ENCODE results near the gene ATP6V1F.

ATP6V1F gene

DNA sequence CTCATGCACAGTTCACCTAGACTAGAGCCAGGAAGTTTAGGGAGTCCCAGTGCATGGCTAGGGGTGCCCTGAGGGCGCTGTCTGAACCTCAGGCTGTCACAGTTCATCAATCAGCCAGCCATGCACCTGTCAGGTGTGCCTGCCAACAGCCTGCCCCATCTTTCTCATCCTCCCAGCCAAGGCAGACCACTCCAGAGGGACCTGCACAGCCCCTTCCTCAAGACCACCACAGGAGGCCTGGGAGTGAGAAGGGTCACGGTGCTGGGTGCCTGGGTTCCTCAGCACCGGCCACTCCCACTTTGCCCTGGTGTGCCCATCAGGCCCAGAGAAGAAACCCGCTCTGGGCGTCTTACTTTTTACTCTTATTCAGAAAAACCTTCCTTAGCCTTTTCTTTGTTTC lies 8.4 kb downstream of the ATP6V1F start:
- H3K27me3 ChIP-seq (ENCODE audit: insufficient read depth, poor library complexity, severe bottlenecking), result no peaks in the 10 kb centered on the region
- H3K9me3 ChIP-seq (ENCODE audit: severe bottlenecking), result no peaks in the 10 kb centered on the region
- no peak for ATAC-seq (ENCODE audit: low read depth)
- H3K4me3 ChIP-seq (ENCODE audit: severe bottlenecking), result no peak overlapping the region
- no peak for TF ChIP-seq CTCF (IDR thresholded peaks at IDR 0.05; ENCODE audit: poor library complexity, severe bottlenecking)
- H3K27ac ChIP-seq (ENCODE audit: poor library complexity, severe bottlenecking), result no peak overlapping the region
- DNase-seq (ENCODE audit: low spot score), result no peak
- no peaks in the 10 kb centered on the region for H3K36me3 ChIP-seq (ENCODE audit: low read depth)
- peaks cover 42% of the 10 kb centered on the region for H3K4me1 ChIP-seq (ENCODE audit: insufficient read depth, poor library complexity, severe bottlenecking)

DNA sequence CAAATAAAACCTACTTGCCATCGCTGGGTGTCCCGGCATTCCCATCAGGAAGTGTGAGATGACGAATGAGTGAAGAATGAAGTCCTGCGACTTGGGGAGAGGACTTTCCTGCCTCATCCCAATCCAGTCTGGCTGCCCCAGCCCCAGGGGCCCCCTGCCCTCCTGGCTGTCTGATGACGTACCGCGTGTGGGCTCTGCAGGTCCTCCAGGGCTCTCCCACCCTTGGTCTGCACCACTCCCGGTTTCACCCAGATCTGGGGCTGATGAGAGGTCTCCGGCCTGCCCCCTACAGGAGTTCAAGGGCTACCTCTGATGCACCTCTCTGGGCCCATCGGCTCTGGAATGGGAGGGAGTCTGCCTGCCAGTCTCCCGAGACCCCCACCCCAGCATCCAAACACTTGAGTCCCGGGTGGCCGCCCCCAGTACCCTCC lies 9.8 kb downstream of the ATP6V1F start:
- DNase-seq (ENCODE audit: low spot score) (peak; percentile 64), ATAC-seq (ENCODE audit: low read depth) (peak; percentile 28)
- H3K4me3 ChIP-seq (ENCODE audit: severe bottlenecking), result no peak overlapping the region
- no peaks in the 10 kb centered on the region for H3K9me3 ChIP-seq (ENCODE audit: severe bottlenecking)
- H3K36me3 ChIP-seq (ENCODE audit: low read depth), result no peaks in the 10 kb centered on the region
- no peak for TF ChIP-seq CTCF (IDR thresholded peaks at IDR 0.05; ENCODE audit: poor library complexity, severe bottlenecking)
- H3K4me1 ChIP-seq (ENCODE audit: insufficient read depth, poor library complexity, severe bottlenecking), result peaks cover 37% of the 10 kb centered on the region
- H3K27me3 ChIP-seq (ENCODE audit: insufficient read depth, poor library complexity, severe bottlenecking), result no peaks in the 10 kb centered on the region
- peak overlapping the region; percentile 23 for H3K27ac ChIP-seq (ENCODE audit: poor library complexity, severe bottlenecking)

GRCh38 chr7:128873234-128873633 lies 10.6 kb downstream of the ATP6V1F start:
- Histone ChIP-seq H3K9me3 (ENCODE audit: severe bottlenecking) (no peaks in the 10 kb centered on the region), H3K36me3 (ENCODE audit: low read depth) (no peaks in the 10 kb centered on the region), H3K4me1 (ENCODE audit: insufficient read depth, poor library complexity, severe bottlenecking) (peaks cover 29% of the 10 kb centered on the region), H3K4me3 (ENCODE audit: severe bottlenecking) (no peak overlapping the region), H3K27me3 (ENCODE audit: insufficient read depth, poor library complexity, severe bottlenecking) (no peaks in the 10 kb centered on the region), H3K27ac (ENCODE audit: poor library complexity, severe bottlenecking) (no peak overlapping the region)
- no peak for TF ChIP-seq CTCF (IDR thresholded peaks at IDR 0.05; ENCODE audit: poor library complexity, severe bottlenecking)
- no peak for ATAC-seq (ENCODE audit: low read depth)
- no peak for DNase-seq (ENCODE audit: low spot score)

DNA sequence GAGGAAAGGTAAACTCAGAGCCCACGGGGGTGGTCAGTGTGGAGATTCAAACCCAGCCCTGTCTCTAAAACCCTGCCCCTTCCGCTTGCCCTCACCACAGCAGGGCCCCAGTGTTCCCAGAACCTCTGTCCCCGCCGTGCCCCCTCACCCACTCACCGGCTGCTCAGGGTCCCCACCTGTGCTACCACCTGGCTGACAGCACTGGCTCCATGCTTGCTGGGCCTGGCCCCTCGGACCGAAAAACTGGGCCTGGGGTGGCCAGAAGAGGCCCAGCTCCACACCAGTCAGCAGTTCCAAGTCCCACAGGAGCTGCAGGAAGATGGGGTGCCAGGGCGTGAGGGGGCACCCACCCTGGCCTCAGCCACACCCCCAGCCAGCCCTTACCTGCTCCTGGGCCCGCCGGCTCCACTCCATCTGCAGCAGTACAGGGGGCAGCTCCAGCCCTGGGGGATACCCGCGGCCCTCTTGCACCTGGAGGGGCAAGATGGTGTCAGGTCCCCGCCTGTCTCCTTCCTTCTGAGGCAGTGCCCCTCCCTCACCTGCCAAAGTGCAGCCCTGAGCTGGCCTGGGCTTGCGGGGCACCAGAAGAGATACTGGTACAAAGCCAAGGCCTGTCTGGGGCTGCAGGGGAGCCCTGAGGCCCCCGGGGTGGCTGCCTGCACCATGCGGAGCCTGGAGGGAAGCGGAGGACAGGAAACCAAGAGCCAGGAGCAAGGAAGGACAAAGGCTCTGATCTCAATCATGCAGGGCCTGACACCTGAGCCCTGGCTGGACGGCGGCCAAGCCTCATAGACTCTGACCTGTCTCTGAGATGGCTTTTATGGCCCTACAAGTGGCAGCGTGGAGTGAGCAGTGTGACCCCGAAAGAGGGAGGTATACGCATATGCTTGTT lies 11.7 kb downstream of the ATP6V1F start:
- Histone ChIP-seq H3K36me3 (ENCODE audit: low read depth) (no peaks in the 10 kb centered on the region), H3K9me3 (ENCODE audit: severe bottlenecking) (no peaks in the 10 kb centered on the region), H3K27me3 (ENCODE audit: insufficient read depth, poor library complexity, severe bottlenecking) (no peaks in the 10 kb centered on the region), H3K27ac (ENCODE audit: poor library complexity, severe bottlenecking) (no peak overlapping the region), H3K4me3 (ENCODE audit: severe bottlenecking) (no peak overlapping the region), H3K4me1 (ENCODE audit: insufficient read depth, poor library complexity, severe bottlenecking) (peaks cover 22% of the 10 kb centered on the region)
- no peak for TF ChIP-seq CTCF (IDR thresholded peaks at IDR 0.05; ENCODE audit: poor library complexity, severe bottlenecking)
- ATAC-seq (ENCODE audit: low read depth) (no peak), DNase-seq (ENCODE audit: low spot score) (peak; percentile 59)

DNA sequence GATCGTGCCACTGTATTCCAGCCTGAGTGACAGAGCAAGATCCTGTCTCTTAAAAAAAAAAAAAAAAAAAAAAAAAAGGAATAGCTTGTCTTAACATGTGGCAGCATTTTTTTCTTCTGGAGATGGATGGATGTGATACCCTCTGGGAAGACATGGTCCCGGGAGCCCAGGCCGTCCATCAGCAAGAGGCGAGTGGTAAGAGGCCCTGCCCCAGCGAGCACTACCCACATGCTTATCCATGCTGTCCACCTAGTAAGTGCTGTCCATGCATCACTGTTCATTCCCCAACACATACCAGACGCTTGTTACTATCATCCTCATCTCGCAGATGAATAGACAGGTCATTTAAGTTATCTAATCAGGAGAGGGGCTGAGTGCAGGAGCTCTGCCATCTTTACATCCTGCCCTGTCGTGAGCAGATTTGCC lies 12.9 kb downstream of the ATP6V1F start:
- H3K36me3 ChIP-seq (ENCODE audit: low read depth), result no peaks in the 10 kb centered on the region
- no peak overlapping the region for H3K27ac ChIP-seq (ENCODE audit: poor library complexity, severe bottlenecking)
- no peak for DNase-seq (ENCODE audit: low spot score)
- H3K4me1 ChIP-seq (ENCODE audit: insufficient read depth, poor library complexity, severe bottlenecking), result peaks cover 22% of the 10 kb centered on the region
- H3K4me3 ChIP-seq (ENCODE audit: severe bottlenecking), result no peak overlapping the region
- no peak for TF ChIP-seq CTCF (IDR thresholded peaks at IDR 0.05; ENCODE audit: poor library complexity, severe bottlenecking)
- ATAC-seq (ENCODE audit: low read depth), result no peak
- H3K27me3 ChIP-seq (ENCODE audit: insufficient read depth, poor library complexity, severe bottlenecking), result no peaks in the 10 kb centered on the region
- H3K9me3 ChIP-seq (ENCODE audit: severe bottlenecking), result no peaks in the 10 kb centered on the region
